HG03520 (cell line): ENCODE results near the gene ADRB2.

Experiments used
- ATAC-seq: cut with Tn5 transposase; IDR thresholded peaks from one replicate; pipeline ENCODE4 v1.9.1; 2021; ENCODE audit warnings: mild to moderate bottlenecking, moderate library complexity; ENCODE audit not compliant: unreplicated experiment

Gene ADRB2

GRCh38 chr5:148804393-148804792 lies 22.0 kb upstream of the ADRB2 start:
- no peak for ATAC-seq

DNA sequence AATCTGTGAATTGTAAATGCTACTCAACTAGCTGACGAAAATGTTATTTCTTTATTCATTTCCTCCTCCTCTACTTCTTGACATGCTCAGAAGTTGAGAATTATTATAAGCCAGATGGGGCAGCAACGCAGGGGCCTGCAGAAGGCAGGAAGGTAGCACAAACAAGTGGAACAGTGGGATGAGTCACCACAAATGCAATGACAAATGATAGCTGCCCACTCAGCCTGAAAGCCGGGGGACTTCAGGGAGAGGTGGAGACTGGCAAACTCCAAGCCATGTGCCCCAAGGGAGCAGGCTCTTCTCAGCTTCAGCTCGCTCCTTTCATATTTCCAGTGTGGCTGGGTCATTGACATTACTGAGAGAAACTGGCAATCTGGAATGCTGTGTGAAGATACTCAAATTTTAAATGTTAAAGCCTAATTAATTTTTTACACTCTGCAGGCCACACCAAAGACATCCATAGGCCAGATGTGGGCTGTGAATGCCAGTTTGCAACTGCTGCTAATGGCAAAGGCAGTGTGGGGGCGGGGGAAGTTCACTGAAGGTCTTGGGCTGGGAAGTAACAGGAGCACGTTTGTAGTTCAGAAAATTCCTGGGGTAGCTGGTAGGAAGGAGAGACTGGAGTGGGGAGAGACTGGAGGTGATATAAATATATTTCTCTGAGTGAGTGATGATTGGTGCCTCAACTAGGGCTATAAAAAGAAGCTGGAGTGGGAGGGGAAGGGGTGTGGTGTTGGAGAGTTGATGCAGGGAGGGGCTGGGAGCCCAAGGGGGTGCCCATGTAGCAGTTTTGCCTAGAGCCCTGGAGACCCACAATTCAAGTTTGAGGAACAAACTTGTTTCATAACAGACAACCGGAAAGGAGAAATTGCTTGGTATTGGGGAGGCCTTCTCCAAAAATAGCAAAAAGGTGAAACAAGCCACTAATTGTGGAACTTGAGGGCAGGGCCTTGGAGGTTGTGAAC lies 20.8 kb upstream of the ADRB2 start:
- ATAC-seq = peak; percentile 29

GRCh38 chr5:148806520-148806931 lies 19.9 kb upstream of the ADRB2 start:
- no peak for ATAC-seq

- no peak for ATAC-seq
These were observed 18.6 kb upstream of the ADRB2 start for GRCh38 chr5:148807851-148808250.

DNA sequence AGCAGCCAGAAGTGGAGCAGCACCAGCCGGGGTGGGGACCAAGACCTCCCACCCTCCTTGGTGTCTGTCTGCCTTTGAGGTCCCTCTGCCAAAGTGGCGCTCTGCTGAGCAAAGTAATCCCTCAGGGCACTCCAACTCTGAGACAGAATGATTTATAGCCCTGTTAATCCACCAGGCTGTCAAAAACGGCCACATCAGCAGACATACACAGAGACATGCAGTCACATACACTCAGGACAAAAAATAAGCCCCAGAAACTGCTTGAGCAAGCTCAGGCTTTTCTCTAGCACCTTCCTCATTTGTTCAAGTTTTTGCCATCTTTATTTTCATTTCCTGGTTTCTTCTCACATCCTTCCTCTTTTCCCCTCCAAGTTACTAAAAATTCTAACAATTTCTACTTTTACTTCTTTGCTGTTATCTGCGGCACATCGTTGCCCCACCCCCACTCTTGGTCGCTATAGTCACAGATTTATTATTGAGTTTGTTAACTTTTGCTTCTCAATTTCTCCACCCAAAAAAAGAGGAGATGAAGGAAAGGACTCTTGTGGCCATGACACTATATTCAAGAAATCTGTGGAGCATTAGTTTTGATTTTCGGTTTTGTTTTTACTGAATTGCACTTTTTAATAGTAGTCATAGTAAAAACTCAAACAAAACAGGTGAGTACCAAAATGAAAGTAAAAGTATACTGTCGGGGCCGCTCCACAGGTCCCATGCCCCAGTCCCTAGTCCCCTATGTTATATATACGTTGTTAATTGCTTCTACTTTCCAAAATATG lies 17.4 kb upstream of the ADRB2 start:
- peak; percentile 62 for ATAC-seq

DNA sequence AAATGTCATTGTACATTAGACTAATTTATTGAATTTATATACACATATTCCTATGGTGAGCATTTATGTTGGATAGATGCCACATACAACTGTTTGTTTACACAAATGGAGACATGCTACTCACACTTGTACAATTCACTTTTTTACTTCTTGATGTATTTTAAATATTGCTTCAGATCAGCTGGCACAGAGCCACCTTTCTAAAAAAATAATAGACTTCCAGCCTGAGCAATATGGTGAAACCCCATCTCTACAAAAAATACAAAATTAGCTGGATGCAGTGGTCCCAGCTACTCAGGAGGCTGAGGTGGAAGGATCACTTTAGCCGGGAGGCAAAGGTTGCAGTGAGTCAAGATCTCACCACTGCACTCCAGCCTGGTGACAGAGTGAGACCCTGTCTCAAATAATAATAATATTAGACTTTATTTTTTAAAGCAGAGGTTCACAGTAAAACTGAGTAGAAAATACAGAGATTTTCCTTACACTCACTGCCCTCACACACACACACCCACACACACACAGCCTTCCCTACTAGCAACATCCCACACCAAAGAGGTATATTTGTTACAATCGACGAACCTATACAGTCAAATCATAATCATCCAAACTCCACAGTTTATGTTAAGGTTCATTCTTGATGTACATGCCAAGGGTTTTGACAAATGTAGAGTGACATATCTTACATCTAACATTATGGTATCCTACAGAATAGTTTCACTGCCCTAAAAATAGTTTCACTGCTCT lies 16.5 kb upstream of the ADRB2 start:
- ATAC-seq = no peak

GRCh38 chr5:148810823-148811222 lies 15.6 kb upstream of the ADRB2 start:
- ATAC-seq = no peak

GRCh38 chr5:148811756-148812155 lies 14.7 kb upstream of the ADRB2 start:
- no peak for ATAC-seq

DNA sequence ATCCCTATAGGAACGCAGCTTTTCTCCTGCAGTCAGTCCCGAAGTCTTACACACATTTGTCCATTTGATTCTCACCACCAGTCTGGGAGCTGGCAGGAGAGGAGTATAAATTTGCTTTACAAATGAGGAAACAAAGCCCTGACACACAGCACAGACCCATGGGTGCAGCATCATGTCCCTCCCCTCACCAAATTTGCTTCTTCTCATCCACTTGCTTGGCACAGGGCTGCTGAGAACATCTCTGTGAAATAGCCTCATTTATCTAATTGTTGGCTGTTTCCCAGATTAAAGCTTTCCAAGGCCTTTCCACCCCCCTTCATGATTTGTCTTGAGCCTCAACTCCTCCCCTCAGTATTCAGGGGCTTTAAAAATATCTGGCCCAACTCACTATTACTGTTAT lies 11.3 kb upstream of the ADRB2 start:
- ATAC-seq = no peak

DNA sequence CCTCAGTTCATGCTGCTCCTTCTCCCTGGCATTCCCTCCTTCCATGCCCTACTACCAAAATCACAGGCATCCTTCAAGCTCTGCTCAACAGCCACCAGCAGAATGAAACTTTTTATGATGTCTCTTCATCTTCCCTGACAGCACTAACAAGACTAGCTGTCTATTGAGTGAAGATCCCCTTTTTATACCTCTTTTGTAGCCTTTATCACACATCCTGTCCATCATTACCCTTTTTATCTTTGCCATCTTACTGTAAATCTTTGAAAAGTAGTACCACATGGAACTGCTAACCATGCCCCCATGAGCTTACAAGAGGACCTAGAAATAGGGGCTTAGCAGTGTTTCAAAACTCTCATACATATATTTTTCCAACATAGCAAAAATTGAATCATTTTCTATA lies 10.8 kb upstream of the ADRB2 start:
- no peak for ATAC-seq

DNA sequence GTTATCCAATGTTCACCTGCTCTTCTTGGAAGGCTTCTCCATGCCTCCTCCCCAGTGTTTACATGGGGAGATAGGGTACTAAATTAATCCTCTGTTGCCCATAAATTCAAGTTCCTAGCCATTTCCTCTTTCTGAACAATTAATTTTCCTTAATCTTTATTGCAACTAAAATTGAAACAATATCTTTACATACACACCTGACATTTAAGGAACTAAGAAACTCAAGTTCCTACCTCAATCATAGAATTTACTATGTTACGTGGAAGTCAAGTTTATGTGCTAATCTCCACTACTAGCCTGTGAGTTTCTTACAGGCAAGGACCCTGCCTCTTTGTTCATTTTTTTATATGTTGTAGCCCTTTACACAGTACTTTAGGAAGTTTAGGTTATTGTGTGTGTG lies 10.1 kb upstream of the ADRB2 start:
- ATAC-seq = no peak

GRCh38 chr5:148816782-148817181 lies 9.6 kb upstream of the ADRB2 start:
- no peak for ATAC-seq

GRCh38 chr5:148817606-148818005 lies 8.8 kb upstream of the ADRB2 start:
- ATAC-seq = no peak

DNA sequence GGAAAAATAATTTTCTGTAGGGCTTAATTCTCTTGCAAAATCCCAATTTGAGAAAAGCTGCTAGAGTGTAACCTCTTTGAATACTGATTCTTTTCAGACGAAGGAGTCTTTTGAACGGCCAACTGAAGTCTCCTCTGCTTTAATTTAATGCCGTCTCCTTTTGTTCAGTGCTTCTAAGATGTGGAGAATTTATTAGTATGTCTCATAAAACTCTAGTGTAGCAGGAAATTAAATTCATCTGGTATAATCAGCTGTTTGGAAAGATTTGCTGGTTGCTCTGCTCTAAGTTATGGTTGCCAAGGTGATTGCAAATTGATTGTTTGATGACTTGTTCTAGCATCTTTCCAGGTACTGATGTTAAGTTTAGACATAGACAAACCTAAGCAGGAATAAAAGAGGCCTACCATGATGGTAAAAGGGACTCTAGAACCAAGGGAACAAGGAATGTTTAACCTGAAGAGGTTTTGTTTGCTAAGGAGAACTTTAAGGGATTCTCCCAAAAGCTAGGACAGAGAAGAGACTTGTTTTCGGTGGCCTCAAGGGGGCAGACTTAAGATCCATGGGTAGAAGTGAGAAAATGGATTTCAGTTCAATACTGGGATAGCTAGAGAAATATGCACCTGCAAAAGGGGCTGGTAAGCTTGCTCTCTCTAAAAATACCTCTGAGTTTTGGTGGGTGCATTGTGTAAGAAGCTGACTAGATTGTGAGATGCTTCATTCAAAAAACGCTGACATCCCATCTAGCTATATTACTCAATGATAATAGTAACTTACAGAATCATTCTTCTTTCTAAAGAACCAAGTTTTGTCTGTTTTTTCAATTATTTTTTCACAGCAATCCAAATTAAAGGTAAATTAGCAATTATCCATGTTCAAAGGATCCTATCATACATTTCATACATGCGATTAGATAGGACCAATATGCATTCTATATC lies 5.7 kb upstream of the ADRB2 start:
- ATAC-seq = peak; percentile 45

DNA sequence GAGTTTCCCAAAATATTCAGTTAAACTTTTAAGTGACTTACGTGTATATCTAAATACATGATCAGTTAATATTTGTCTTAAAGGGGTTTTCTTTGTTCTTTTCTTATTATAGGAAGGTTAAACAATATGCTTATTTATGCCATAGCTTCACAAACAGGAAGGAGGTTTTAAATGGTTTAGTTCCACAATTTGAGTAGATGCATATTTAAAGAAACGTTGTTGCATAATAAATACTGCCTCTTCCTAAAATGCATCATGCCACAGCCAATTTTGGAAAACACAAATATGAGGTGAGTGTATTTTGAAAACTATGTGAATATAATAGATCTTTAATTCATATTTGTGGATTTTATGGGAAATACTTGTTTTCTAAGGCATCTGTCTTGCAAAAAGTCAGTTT lies 2.5 kb upstream of the ADRB2 start:
- ATAC-seq = no peak

GRCh38 chr5:148825716-148826052 lies 727 bp upstream of the ADRB2 start:
- no peak for ATAC-seq

DNA sequence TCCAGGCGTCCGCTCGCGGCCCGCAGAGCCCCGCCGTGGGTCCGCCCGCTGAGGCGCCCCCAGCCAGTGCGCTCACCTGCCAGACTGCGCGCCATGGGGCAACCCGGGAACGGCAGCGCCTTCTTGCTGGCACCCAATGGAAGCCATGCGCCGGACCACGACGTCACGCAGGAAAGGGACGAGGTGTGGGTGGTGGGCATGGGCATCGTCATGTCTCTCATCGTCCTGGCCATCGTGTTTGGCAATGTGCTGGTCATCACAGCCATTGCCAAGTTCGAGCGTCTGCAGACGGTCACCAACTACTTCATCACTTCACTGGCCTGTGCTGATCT lies 294 bp downstream of the ADRB2 start:
- no peak for ATAC-seq

DNA sequence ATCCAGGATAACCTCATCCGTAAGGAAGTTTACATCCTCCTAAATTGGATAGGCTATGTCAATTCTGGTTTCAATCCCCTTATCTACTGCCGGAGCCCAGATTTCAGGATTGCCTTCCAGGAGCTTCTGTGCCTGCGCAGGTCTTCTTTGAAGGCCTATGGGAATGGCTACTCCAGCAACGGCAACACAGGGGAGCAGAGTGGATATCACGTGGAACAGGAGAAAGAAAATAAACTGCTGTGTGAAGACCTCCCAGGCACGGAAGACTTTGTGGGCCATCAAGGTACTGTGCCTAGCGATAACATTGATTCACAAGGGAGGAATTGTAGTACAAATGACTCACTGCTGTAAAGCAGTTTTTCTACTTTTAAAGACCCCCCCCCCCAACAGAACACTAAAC lies 1.3 kb downstream of the ADRB2 start:
- ATAC-seq = no peak

DNA sequence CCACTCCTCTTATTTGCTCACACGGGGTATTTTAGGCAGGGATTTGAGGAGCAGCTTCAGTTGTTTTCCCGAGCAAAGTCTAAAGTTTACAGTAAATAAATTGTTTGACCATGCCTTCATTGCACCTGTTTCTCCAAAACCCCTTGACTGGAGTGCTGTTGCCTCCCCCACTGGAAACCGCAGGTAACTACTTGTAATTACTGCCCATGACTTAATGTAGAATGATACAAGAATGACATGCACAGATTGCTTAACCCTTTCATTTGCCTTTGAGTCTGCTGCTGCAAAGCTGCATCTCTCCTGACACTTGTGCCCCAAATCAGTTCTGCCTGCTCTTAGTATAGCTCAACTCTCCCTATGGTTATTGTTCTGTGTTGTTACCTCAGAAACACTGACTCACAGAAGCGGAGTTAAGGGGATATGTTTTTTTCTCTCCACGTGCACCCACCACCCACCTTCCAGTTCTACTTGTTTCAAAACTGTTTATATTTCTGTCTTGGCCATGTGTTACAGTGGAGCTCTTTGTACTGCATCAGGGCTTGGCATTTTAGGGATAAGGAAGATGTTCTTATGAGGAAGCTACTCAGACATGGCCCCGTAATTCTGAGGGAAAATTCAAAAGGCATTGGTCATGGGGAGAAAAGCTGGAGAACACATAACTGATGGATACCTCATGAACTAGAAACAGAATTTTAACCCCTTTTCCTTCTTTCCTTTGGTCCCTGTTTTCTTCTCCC lies 2.3 kb downstream of the ADRB2 start:
- ATAC-seq = no peak

GRCh38 chr5:148829248-148829594 lies 2.8 kb downstream of the ADRB2 start:
- no peak for ATAC-seq
